ENCODE measurements around the gene METTL13. TPM values are rescaled to one million over a fixed set of nuclear protein-coding genes. Genes with fewer than 3 reads are reported as not detected.

METTL13 gene
- total and polyA plus RNA-seq, 9 of the 15 experiments (the other 6 are each of a cell fraction or from before 2014, with no cell fraction given), result 18.9 to 78.9 (median 54.9) TPM

GRCh38 chr1:171753685-171754352 lies 27.6 kb upstream of the METTL13 start (continued):
- TF ChIP-seq PBX2 (CRISPR knock-in tag; IDR thresholded peaks at IDR 0.05; ENCODE audit: low read depth) (no peak), PBX2 (tag; conservative IDR thresholded peaks at IDR 0.05; ENCODE audit: low read depth) (no peak), E4F1 (CRISPR knock-in tag; IDR thresholded peaks at IDR 0.05; ENCODE audit: borderline replicate concordance) (no peak), MCM7 (IDR thresholded peaks at IDR 0.05) (no peak), SIN3B (IDR thresholded peaks at IDR 0.05; ENCODE audit: low read depth) (peak; percentile 9; the same call in 1 of the 2 replicates), GATAD2B (IDR thresholded peaks at IDR 0.05; ENCODE audit: borderline replicate concordance) (0 out of 2 replicates have a peak, but pooled peaks have one; percentile 39), MYC (IDR thresholded peaks at IDR 0.05; ENCODE audit: low read depth, low read length) (0 out of 2 replicates have a peak, but pooled peaks have one; percentile 25), MYC (CRISPR knock-in tag; IDR thresholded peaks at IDR 0.05; ENCODE audit: borderline replicate concordance, low read depth) (no peak), JUND (IDR thresholded peaks at IDR 0.05; ENCODE audit: borderline replicate concordance, low read depth, low read length) (peak; percentile 42; the same call in 1 of the 2 replicates), JUND (tag; IDR thresholded peaks at IDR 0.05; ENCODE audit: borderline replicate concordance, low read depth, low read length) (no peak), SMARCA4 (IDR thresholded peaks at IDR 0.05) (peak; percentile 30; the same call in 1 of the 2 replicates), HIVEP1 (CRISPR knock-in tag; IDR thresholded peaks at IDR 0.05) (no peak), TCF7L2 (IDR thresholded peaks at IDR 0.05; ENCODE audit: low read depth, low read length) (no peak), SMAD4 (CRISPR knock-in tag; conservative IDR thresholded peaks at IDR 0.05) (0 out of 2 replicates have a peak, but pooled peaks have one; percentile 10), GATA2 (CRISPR knock-in tag; IDR thresholded peaks at IDR 0.05) (peak; percentile 64), EHMT2 (IDR thresholded peaks at IDR 0.05) (peak; percentile 76)
- TF ChIP-seq, protein P1, sequence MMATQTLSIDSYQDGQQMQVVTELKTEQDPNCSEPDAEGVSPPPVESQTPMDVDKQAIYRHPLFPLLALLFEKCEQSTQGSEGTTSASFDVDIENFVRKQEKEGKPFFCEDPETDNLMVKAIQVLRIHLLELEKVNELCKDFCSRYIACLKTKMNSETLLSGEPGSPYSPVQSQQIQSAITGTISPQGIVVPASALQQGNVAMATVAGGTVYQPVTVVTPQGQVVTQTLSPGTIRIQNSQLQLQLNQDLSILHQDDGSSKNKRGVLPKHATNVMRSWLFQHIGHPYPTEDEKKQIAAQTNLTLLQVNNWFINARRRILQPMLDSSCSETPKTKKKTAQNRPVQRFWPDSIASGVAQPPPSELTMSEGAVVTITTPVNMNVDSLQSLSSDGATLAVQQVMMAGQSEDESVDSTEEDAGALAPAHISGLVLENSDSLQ (IDR thresholded peaks at IDR 0.05), result peak; percentile 53
